A673 (cell line): ENCODE data around the gene LCP2.

Experiments
- CTCF ChIP-seq: fragments of 300-800, 200-600 bp; sonication (generic); conservative IDR thresholded peaks from 2 replicates; pipeline ENCODE4 v1.5.1; 2017; ENCODE audit warnings: low read depth, mild to moderate bottlenecking, antibody characterized with exemption, low read length, moderate library complexity, mixed read lengths
- EZH2 ChIP-seq: fragments of 200-600 bp; sonication (generic); IDR thresholded peaks from 2 replicates; pipeline ENCODE4 v1.6.1; 2017; ENCODE audit warnings: borderline replicate concordance, low read depth, mild to moderate bottlenecking, mixed read lengths, antibody characterized with exemption, low read length; ENCODE audit not compliant: poor library complexity, severe bottlenecking

GRCh38 chr5:170206216-170206615 is 91.4 kb downstream of the LCP2 start:
- TF ChIP-seq CTCF (no peak), EZH2 (no peak)
